ENCODE measurements around the gene RPL26.
A peak's percentile ranks its signal among the peaks of the same experiment; 100 is the strongest.

DNA sequence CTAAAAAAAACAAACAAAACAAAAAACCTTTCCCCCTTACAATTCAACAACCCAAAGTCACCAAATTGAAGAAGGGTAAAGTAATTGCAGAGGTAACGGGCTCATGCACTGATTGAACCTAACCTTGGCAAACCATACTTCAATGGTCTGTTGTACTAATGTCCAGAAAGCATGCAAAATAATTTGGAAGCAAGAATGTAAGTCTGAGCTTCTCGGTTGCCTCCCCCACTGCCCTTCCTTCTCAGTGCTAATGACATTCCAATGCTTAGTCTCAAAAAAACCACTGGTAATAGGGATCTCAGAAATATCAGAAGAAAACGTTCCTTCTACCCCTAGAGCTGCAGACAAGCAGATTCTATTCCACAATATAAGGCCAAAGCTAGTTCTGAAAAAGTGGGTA lies 22.2 kb downstream of the RPL26 start:
- TF ChIP-seq, protein P1, sequence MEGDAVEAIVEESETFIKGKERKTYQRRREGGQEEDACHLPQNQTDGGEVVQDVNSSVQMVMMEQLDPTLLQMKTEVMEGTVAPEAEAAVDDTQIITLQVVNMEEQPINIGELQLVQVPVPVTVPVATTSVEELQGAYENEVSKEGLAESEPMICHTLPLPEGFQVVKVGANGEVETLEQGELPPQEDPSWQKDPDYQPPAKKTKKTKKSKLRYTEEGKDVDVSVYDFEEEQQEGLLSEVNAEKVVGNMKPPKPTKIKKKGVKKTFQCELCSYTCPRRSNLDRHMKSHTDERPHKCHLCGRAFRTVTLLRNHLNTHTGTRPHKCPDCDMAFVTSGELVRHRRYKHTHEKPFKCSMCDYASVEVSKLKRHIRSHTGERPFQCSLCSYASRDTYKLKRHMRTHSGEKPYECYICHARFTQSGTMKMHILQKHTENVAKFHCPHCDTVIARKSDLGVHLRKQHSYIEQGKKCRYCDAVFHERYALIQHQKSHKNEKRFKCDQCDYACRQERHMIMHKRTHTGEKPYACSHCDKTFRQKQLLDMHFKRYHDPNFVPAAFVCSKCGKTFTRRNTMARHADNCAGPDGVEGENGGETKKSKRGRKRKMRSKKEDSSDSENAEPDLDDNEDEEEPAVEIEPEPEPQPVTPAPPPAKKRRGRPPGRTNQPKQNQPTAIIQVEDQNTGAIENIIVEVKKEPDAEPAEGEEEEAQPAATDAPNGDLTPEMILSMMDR (IDR thresholded peaks at IDR 0.05; ENCODE audit: extremely low read depth in 1 of 2, insufficient read depth in 1 of 2, low read depth in 1 of 2, low read length in 2 of 2), result no peak
- TF ChIP-seq POLR2A (IDR thresholded peaks at IDR 0.05; ENCODE audit: low read depth, low read length), result peak; percentile 39
- no peak for TF ChIP-seq EZH2 (IDR thresholded peaks at IDR 0.05; ENCODE audit: borderline replicate concordance, low read depth, low read length, severe bottlenecking)

Measured in endothelial cell of umbilical vein (primary cell).